Neural cell (in vitro differentiated cells): ENCODE data around the gene CFAP61.

Experiments
- EZH2 ChIP-seq: fragments of 200-600, 300-800 bp; shearing (Covaris generic), sonication (generic); IDR thresholded peaks from 2 replicates; pipeline ENCODE4 v1.6.1; 2014; ENCODE audit warnings: antibody characterized with exemption, low read length, borderline replicate concordance, mild to moderate bottlenecking; ENCODE audit not compliant: insufficient read depth, poor library complexity, severe bottlenecking
- MXI1 ChIP-seq: fragments of 450-650 bp; conservative IDR thresholded peaks from 2 replicates; pipeline ENCODE4 v1.6.1; 2014; ENCODE audit warnings: antibody characterized with exemption, mild to moderate bottlenecking; ENCODE audit not compliant: poor library complexity, severe bottlenecking
- TF ChIP-seq, protein P1 (sequence below): fragments of 450-650 bp; IDR thresholded peaks from 2 replicates; pipeline ENCODE4 v1.5.1; 2014; ENCODE audit warnings: antibody characterized with exemption, mild to moderate bottlenecking, moderate library complexity; ENCODE audit not compliant: poor library complexity, severe bottlenecking

- TF ChIP-seq, protein P1, sequence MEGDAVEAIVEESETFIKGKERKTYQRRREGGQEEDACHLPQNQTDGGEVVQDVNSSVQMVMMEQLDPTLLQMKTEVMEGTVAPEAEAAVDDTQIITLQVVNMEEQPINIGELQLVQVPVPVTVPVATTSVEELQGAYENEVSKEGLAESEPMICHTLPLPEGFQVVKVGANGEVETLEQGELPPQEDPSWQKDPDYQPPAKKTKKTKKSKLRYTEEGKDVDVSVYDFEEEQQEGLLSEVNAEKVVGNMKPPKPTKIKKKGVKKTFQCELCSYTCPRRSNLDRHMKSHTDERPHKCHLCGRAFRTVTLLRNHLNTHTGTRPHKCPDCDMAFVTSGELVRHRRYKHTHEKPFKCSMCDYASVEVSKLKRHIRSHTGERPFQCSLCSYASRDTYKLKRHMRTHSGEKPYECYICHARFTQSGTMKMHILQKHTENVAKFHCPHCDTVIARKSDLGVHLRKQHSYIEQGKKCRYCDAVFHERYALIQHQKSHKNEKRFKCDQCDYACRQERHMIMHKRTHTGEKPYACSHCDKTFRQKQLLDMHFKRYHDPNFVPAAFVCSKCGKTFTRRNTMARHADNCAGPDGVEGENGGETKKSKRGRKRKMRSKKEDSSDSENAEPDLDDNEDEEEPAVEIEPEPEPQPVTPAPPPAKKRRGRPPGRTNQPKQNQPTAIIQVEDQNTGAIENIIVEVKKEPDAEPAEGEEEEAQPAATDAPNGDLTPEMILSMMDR, result no peak
- TF ChIP-seq MXI1 (no peak), EZH2 (no peak)
Measured at GRCh38 chr20:20229595-20229994, 177.3 kb downstream of the CFAP61 start.
